Right cardiac atrium (tissue), 5 donors: ENCODE measurements around the gene NARS2. TPM values are rescaled to one million over a fixed set of nuclear protein-coding genes. Genes with fewer than 3 reads are reported as not detected.

ENCODE experiments used
- ATAC-seq, 2 donors: fragments of 200-7000 bp; cut with Tn5 transposase; one replicate each; pipeline versions ENCODE4 v1.8.0 to v1.9.1; 2020; ENCODE audit warnings: moderate library complexity in 2 of 2, mild to moderate bottlenecking in 1 of 2
- DNase-seq, 3 donors: peaks; one replicate each; pipeline ENCODE4 v3.0.0-alpha.2; 2020
- H3K27ac ChIP-seq: one replicate; pipeline ENCODE4 v1.5.1; 2013; ENCODE audit warnings: mild to moderate bottlenecking, low read length, control low read depth, moderate library complexity
- H3K27me3 ChIP-seq: one replicate; pipeline ENCODE4 v1.6.1; 2013; ENCODE audit not compliant: control insufficient read depth, insufficient read depth
- H3K4me1 ChIP-seq: one replicate; pipeline ENCODE4 v1.6.1; 2013; ENCODE audit warnings: low read length; ENCODE audit not compliant: control insufficient read depth, insufficient read depth
- H3K4me3 ChIP-seq: one replicate; pipeline ENCODE4 v1.5.1; 2013; ENCODE audit warnings: low read length, control low read depth
- H3K9me3 ChIP-seq: one replicate; pipeline ENCODE4 v1.6.1; 2013; ENCODE audit warnings: low read length; ENCODE audit not compliant: control insufficient read depth
- WGBS: extraction: QIAGEN DNeasy Blood & Tissue Kit; methylation state at CpG from one replicate; pipeline ENCODE4 v1.1.7; 2013; 5-methylcytosine and 5-hydroxymethylcytosine counted together
- intact Hi-C, 4 donors: fragments of 100-400 bp; cut with DNase I; formaldehyde crosslinking; loops; one replicate each; pipeline versions ENCODE4 v1.11.0 to v1.14.0; 2022 to 2023
- polyA plus RNA-seq: library from polyadenylated mRNA; stranded (reverse); fragments of 200-250 nt; gene quantifications from one replicate; pipeline ENCODE4 v1.2.3, GENCODE V29; 2013
- total RNA-seq, 4 donors: library from RNA; stranded (reverse); fragmentation: NEBNext Ultra II Directional; extraction: Animal tissue kit (Norgen Biotek cat#: 25700); gene quantifications; one replicate each; pipeline ENCODE4 v1.2.1, GENCODE V29; 2021
- donor health status: healthy with polysubstance abuse.
- donor health status: DM: no; HTN: yes; CAD: no.
- donor health status: DM: no; HTN: no; CAD: no.
- donor health status: DM: no; HTN: yes; CAD: no; lungs with severe emphysema.
- donor health status: DM: yes; HTN: yes; CAD: no.

Gene NARS2
- total and polyA plus RNA-seq, 5 donors, result 10.2 to 19.1 (median 13.9) TPM

DNA sequence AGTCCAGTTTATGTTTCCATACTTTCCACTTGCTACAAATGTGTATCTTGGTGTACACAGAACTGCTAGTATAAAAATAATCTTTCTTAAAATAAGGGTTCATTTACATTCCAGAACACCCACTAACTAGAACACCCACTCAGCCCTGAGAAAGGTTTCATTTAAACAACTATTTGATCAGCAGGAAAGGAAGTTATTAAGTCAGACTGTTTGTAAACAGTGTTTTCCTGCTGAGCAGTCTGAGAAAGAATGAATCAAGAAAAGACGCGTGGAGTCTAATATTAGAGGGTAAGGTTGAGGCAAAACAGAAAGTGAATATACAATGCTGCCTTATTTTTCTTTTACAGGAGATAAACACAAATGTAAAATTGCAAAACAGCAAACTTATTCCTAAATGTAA is 32.7 kb downstream of the NARS2 start:
- WGBS, result 59% methylated on average over 2 of the region's 2 CpGs
- H3K27me3 ChIP-seq, result no peaks in the 10 kb centered on the region
- no peaks in the 10 kb centered on the region for H3K4me1 ChIP-seq
- no peak for DNase-seq
- intact Hi-C loops, result no loop called here
- H3K27ac ChIP-seq, result no peak overlapping the region
- H3K9me3 ChIP-seq, result no peaks in the 10 kb centered on the region
- no peak for ATAC-seq
- no peak overlapping the region for H3K4me3 ChIP-seq

DNA sequence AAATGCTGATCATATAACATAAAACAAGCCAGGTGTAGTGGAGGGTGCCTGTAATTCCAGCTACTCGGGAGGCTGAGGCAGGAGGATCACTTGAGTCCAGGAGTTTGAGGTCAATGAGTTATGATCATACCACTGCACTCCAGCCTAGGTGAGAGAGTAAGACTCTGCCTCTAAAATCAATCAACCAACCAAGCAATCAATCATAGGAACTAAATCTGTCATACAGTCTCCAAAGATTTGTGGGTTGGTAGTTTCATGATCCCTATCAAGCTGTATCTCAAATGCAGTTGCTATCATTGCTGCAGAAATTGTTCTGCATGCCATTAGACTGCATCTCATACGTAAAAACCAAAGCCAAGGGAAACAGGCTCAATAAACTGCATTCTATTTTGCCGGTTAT is 33.1 kb downstream of the NARS2 start:
- Histone ChIP-seq H3K9me3 (no peaks in the 10 kb centered on the region), H3K4me3 (no peak overlapping the region), H3K4me1 (no peaks in the 10 kb centered on the region), H3K27me3 (no peaks in the 10 kb centered on the region), H3K27ac (no peak overlapping the region)
- ATAC-seq (no peak), DNase-seq (no peak)
- intact Hi-C loops, result no loop called here
- WGBS, result 85% methylated on average over 3 of the region's 3 CpGs

- WGBS, result 69% methylated on average over 2 of the region's 2 CpGs
- Histone ChIP-seq H3K27ac (no peak overlapping the region), H3K9me3 (no peaks in the 10 kb centered on the region), H3K4me3 (no peak overlapping the region), H3K4me1 (no peaks in the 10 kb centered on the region), H3K27me3 (no peaks in the 10 kb centered on the region)
- ATAC-seq (no peak), DNase-seq (no peak)
- intact Hi-C loops, result no loop called here
These were observed 34.4 kb downstream of the NARS2 start for GRCh38 chr11:78540256-78540655.

GRCh38 chr11:78539506-78539905 is 35.2 kb downstream of the NARS2 start:
- DNase-seq (no peak), ATAC-seq (no peak)
- no peaks in the 10 kb centered on the region for H3K27me3 ChIP-seq
- H3K4me1 ChIP-seq, result no peaks in the 10 kb centered on the region
- intact Hi-C loops, result no loop called here
- 50% methylated on average over 3 of the region's 3 CpGs for WGBS
- H3K27ac ChIP-seq, result no peak overlapping the region
- no peaks in the 10 kb centered on the region for H3K9me3 ChIP-seq
- no peak overlapping the region for H3K4me3 ChIP-seq

- no peak for ATAC-seq
- 94% methylated on average over 6 of the region's 6 CpGs for WGBS
- no peak for DNase-seq
- Histone ChIP-seq H3K27me3 (no peaks in the 10 kb centered on the region), H3K27ac (no peak overlapping the region), H3K4me1 (no peaks in the 10 kb centered on the region), H3K9me3 (no peaks in the 10 kb centered on the region), H3K4me3 (no peak overlapping the region)
- intact Hi-C loops, result no loop called here
These were observed 37.7 kb downstream of the NARS2 start for GRCh38 chr11:78536933-78537332.

GRCh38 chr11:78535920-78536319 is 38.7 kb downstream of the NARS2 start:
- Histone ChIP-seq H3K27ac (no peak overlapping the region), H3K9me3 (no peaks in the 10 kb centered on the region), H3K4me1 (no peaks in the 10 kb centered on the region), H3K27me3 (no peaks in the 10 kb centered on the region), H3K4me3 (no peak overlapping the region)
- intact Hi-C loops, result no loop called here
- WGBS, result 98% methylated on average over 2 of the region's 2 CpGs
- ATAC-seq (no peak), DNase-seq (no peak)

GRCh38 chr11:78535027-78535426 is 39.6 kb downstream of the NARS2 start:
- Histone ChIP-seq H3K9me3 (no peaks in the 10 kb centered on the region), H3K27ac (no peak overlapping the region), H3K27me3 (no peaks in the 10 kb centered on the region), H3K4me3 (no peak overlapping the region), H3K4me1 (no peaks in the 10 kb centered on the region)
- ATAC-seq (no peak), DNase-seq (no peak)
- 97% methylated on average over 3 of the region's 3 CpGs for WGBS
- intact Hi-C loops, result no loop called here

DNA sequence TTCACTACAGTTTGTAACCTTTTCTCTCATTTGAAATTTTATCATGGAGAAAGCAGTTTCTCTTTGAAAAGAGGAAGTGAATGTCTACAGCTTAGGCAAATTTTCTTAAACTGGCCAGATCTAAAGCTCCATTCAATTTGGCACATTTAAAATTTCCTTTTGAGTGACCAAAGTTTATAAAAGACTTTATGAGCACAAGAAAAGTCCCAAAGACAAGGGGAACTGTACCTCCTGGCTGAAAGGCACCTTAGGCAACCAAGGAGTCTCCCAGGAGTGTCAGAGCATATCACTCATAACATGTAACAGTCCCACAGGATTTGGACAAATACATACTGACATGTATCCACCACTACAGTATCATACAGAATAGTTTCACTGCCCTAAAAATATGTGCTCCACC is 41.3 kb downstream of the NARS2 start:
- H3K4me1 ChIP-seq, result no peaks in the 10 kb centered on the region
- ATAC-seq (no peak), DNase-seq (no peak)
- intact Hi-C loops, result no loop called here
- no peaks in the 10 kb centered on the region for H3K9me3 ChIP-seq
- H3K4me3 ChIP-seq, result no peak overlapping the region
- H3K27ac ChIP-seq, result no peak overlapping the region
- no peaks in the 10 kb centered on the region for H3K27me3 ChIP-seq

- Histone ChIP-seq H3K27ac (no peak overlapping the region), H3K27me3 (no peaks in the 10 kb centered on the region), H3K9me3 (no peaks in the 10 kb centered on the region), H3K4me1 (no peaks in the 10 kb centered on the region), H3K4me3 (no peak overlapping the region)
- WGBS, result 89% methylated on average over 3 of the region's 3 CpGs
- intact Hi-C loops, result no loop called here
- no peak for DNase-seq
- no peak for ATAC-seq
These were observed 41.7 kb downstream of the NARS2 start for GRCh38 chr11:78532991-78533390.

- Histone ChIP-seq H3K4me3 (no peak overlapping the region), H3K9me3 (no peaks in the 10 kb centered on the region), H3K27ac (no peak overlapping the region), H3K27me3 (no peaks in the 10 kb centered on the region), H3K4me1 (no peaks in the 10 kb centered on the region)
- DNase-seq (no peak), ATAC-seq (no peak)
- intact Hi-C loops, result no loop called here
- 79% methylated on average over 6 of the region's 6 CpGs for WGBS
These were observed 48.0 kb downstream of the NARS2 start for GRCh38 chr11:78526497-78527146.

- intact Hi-C loops, result no loop called here
- no peaks in the 10 kb centered on the region for H3K27me3 ChIP-seq
- WGBS, result 91% methylated on average over 4 of the region's 4 CpGs
- no peaks in the 10 kb centered on the region for H3K9me3 ChIP-seq
- H3K4me1 ChIP-seq, result no peaks in the 10 kb centered on the region
- no peak overlapping the region for H3K27ac ChIP-seq
- no peak overlapping the region for H3K4me3 ChIP-seq
- ATAC-seq (no peak), DNase-seq (no peak)
These were observed 48.9 kb downstream of the NARS2 start for GRCh38 chr11:78525720-78526119.

- Histone ChIP-seq H3K27ac (no peak overlapping the region), H3K4me3 (no peak overlapping the region), H3K4me1 (no peaks in the 10 kb centered on the region), H3K9me3 (no peaks in the 10 kb centered on the region), H3K27me3 (no peaks in the 10 kb centered on the region)
- DNase-seq (no peak), ATAC-seq (no peak)
- WGBS, result 99% methylated on average over 1 of the region's 1 CpG
- intact Hi-C loops, result no loop called here
These were observed 54.4 kb downstream of the NARS2 start for GRCh38 chr11:78520230-78520629.
